ENCODE data around the gene PRR23A.
"Not testable (repeated sequence)": the region's sequence is repeated elsewhere in the genome, so short reads cannot be mapped to it uniquely, and the experiment has no call there.

PRR23A gene

GRCh38 chr3:139006051-139006716 lies at the start of gene PRR23A:
TSS of gene PRR23A (minus strand) at chr3:139006268. CDS start at chr3:139006268, 0 bp downstream.
- DNase-seq: no peak

GRCh38 chr3:139052802-139053600 lies 46.9 kb upstream of the PRR23A start:
- DNase-seq: no peak

- DNase-seq: no peak
Observed at GRCh38 chr3:139044366-139045210, 38.5 kb upstream of the PRR23A start, which contains the start of gene PRR23C. TSS of gene PRR23C (minus strand) at chr3:139044892. CDS start at chr3:139044620, 272 bp downstream.

- no peak for DNase-seq
Observed at GRCh38 chr3:139043554-139044365, 37.7 kb upstream of the PRR23A start.

GRCh38 chr3:139037478-139037877 lies 31.4 kb upstream of the PRR23A start:
- no peak for DNase-seq

GRCh38 chr3:139032326-139033002 lies 26.4 kb upstream of the PRR23A start:
- DNase-seq: no peak

- not testable (repeated sequence) for DNase-seq
Observed at GRCh38 chr3:139030576-139030975, 24.5 kb upstream of the PRR23A start.

GRCh38 chr3:139024968-139025367 lies 18.9 kb upstream of the PRR23A start:
- DNase-seq: no peak

- DNase-seq: no peak
Observed at GRCh38 chr3:139020868-139021234, 14.8 kb upstream of the PRR23A start, which contains the start of gene PRR23B. TSS of gene PRR23B (minus strand) at chr3:139020926. CDS start at chr3:139020661, 265 bp downstream.

GRCh38 chr3:139020036-139020867 lies 14.2 kb upstream of the PRR23A start:
- no peak for DNase-seq

GRCh38 chr3:139016430-139017048 lies 10.5 kb upstream of the PRR23A start:
- DNase-seq: no peak

- DNase-seq: no peak
Observed at GRCh38 chr3:139005356-139005993, 593 bp downstream of the PRR23A start.

GRCh38 chr3:138995706-138996105 lies 10.4 kb downstream of the PRR23A start:
- DNase-seq: no peak

- DNase-seq: no peak
Observed at GRCh38 chr3:138987181-138987580, 18.9 kb downstream of the PRR23A start.

GRCh38 chr3:138985932-138986331 lies 20.1 kb downstream of the PRR23A start:
- DNase-seq: no peak

- no peak for DNase-seq
Observed at GRCh38 chr3:138984816-138985215, 21.3 kb downstream of the PRR23A start.

GRCh38 chr3:138976047-138976446 lies 30.0 kb downstream of the PRR23A start:
- no peak for DNase-seq

- no peak for DNase-seq
Observed at GRCh38 chr3:138975351-138975750, 30.7 kb downstream of the PRR23A start.

GRCh38 chr3:138974462-138974861 lies 31.6 kb downstream of the PRR23A start:
- no peak for DNase-seq

GRCh38 chr3:138972941-138973340 lies 33.1 kb downstream of the PRR23A start:
- no peak for DNase-seq
